ENCODE results near the gene WFDC11. TPM values are rescaled to one million over a fixed set of nuclear protein-coding genes. Genes with fewer than 3 reads are reported as not detected.
"Not testable (repeated sequence)": the region's sequence is repeated elsewhere in the genome, so short reads cannot be mapped to it uniquely, and the experiment has no call there.

WFDC11 gene
- total RNA-seq (not detected), polyA plus RNA-seq (not detected)

DNA sequence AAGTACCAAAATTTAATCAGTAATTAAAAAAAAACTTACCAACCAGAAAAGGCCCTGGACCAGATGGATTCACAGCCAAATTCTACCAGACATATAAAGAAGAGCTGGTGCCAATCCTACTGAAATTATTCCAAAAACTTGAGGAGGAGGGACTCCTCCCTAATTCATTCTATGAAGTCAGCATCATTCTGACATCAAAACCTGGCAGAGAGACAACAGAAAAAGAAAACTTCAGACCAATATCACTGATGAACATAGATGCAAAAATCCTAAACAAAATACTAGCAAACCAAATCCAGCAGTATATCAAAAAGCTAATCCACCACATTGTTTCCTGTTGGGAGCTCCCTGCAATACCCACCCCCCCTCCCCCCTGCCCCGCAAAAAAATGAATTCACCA is at the start of gene WFDC11:
Gene WFDC11, minus strand, starts transcription at position 101 of the 400 bp plus-strand sequence. CDS start 19,639 bp downstream, outside the sequence.
- H3K36me3 ChIP-seq = no peaks in the 10 kb centered on the region
- no peaks in the 10 kb centered on the region for H3K4me1 ChIP-seq
- WGBS, 2 donors = 60 to 61% methylated on average over 1 of the region's 1 CpG
- no peak within 1 kb of the TSS for H3K4me3 ChIP-seq
- no peaks in the 10 kb centered on the region for H3K27me3 ChIP-seq
- DNase-seq (no peak), FAIRE-seq (no peak), ATAC-seq (no peak)
- H3K9me3 ChIP-seq = no peaks in the 10 kb centered on the region
- intact Hi-C loops (cut with DNase I) = no loop called here
- no peak within 1 kb of the TSS for H3K27ac ChIP-seq
- TF ChIP-seq, protein P1, sequence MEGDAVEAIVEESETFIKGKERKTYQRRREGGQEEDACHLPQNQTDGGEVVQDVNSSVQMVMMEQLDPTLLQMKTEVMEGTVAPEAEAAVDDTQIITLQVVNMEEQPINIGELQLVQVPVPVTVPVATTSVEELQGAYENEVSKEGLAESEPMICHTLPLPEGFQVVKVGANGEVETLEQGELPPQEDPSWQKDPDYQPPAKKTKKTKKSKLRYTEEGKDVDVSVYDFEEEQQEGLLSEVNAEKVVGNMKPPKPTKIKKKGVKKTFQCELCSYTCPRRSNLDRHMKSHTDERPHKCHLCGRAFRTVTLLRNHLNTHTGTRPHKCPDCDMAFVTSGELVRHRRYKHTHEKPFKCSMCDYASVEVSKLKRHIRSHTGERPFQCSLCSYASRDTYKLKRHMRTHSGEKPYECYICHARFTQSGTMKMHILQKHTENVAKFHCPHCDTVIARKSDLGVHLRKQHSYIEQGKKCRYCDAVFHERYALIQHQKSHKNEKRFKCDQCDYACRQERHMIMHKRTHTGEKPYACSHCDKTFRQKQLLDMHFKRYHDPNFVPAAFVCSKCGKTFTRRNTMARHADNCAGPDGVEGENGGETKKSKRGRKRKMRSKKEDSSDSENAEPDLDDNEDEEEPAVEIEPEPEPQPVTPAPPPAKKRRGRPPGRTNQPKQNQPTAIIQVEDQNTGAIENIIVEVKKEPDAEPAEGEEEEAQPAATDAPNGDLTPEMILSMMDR (IDR thresholded peaks at IDR 0.05) = no peak

DNA sequence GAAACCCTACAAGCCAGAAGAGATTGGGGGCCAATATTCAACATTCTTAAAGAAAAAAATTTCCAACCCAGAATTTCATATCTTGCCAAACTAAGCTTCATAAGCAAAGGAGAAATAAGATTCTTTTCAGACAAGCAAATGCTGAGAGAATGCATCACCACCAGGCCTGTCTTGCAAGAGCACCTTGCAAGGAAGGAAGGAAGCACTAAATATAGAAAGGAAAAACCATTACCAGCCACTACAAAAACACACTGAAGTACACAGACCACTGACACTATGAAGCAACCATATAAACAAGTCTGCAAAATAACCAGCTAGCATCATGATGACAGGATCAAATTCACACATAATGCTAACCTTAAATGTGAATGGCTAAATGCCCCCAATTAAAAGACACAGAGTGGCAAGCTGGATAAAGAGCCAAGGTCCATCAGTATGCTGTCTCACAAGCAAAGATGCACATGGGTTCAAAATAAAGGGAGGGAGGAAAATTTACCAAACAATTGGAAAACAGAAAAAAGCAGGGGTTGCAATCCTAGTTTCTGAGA is 46.2 kb upstream of the WFDC11 start:
- intact Hi-C loops (cut with DNase I); H3K36me3 ChIP-seq; DNase-seq; H3K4me1 ChIP-seq; FAIRE-seq; ATAC-seq; H3K27me3 ChIP-seq; H3K9me3 ChIP-seq; H3K27ac ChIP-seq; H3K4me3 ChIP-seq: not testable (repeated sequence)

DNA sequence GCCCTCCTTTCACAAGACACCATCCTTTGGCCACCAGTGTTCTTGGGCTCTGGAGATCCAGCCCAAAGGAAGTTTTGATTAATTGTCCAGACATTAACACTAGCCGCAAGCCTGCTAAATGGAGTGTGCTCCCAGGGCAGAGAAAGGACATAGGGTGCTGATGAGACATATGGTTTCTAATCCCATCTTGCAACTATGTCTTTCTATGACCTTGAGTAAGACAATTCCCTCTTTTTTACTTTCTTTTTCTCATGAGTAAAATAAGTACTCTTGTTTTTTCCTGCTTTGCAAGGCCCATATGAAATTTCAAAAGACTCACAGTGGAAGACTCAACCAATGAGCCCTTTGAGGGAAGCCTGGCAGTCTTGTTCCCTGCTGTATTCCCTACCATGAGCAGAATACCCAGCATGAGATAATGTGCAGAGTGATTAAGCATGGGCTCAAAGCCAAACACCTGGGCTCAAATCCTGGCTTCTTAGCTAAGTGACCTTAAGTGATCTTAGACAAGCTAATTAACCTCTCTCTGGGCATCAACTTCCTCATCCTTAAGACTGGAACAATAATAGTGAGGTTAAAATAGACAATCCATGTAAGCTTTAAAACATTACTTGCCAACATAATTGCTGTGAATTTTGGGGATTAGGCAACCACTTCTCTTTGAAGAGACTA is 35.1 kb upstream of the WFDC11 start, which contains the start of gene WFDC10B:
Gene WFDC10B, minus strand, starts transcription at position 51 of the 669 bp plus-strand sequence. CDS start 19,027 bp downstream, outside the sequence.
- intact Hi-C loops (cut with DNase I) = no loop called here
- TF ChIP-seq, protein P1 (IDR thresholded peaks at IDR 0.05) = no peak

DNA sequence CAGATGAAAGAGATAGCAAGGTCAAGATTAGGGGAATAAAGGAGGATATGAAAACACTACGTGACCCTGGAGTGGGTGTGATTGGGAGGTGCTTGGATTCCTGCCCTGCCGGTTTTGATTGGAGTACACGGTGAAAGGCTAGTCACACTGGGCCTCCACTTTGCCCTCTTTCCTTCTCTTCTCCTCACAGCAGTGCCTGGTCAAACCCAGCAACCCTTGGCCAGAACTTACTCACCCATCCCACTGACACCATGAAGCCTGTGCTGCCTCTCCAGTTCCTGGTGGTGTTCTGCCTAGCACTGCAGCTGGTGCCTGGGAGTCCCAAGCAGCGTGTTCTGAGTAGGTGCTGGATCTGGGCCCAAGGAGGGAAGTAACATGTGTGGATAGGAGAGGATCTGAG is 31.8 kb upstream of the WFDC11 start, which contains the start of gene WFDC13:
Gene WFDC13, plus strand, starts transcription at position 166 of the 400 bp plus-strand sequence. Its CDS starts 86 bp downstream, at position 252.
- Histone ChIP-seq H3K36me3 (no peaks in the 10 kb centered on the region), H3K27ac (no peak within 1 kb of the TSS), H3K4me3 (no peak within 1 kb of the TSS), H3K27me3 (no peaks in the 10 kb centered on the region), H3K9me3 (no peaks in the 10 kb centered on the region), H3K4me1 (no peaks in the 10 kb centered on the region)
- DNase-seq = no peak
- WGBS, 2 donors = 65 to 80% methylated on average over 4 of the region's 4 CpGs
- TF ChIP-seq, protein P1 (IDR thresholded peaks at IDR 0.05) = no peak
- intact Hi-C loops (cut with DNase I) = no loop called here
- FAIRE-seq = no peak
- no peak for ATAC-seq

More for the DNA sequence above, 35.1 kb upstream of the WFDC11 start, which contains the start of gene WFDC10B:
- no peaks in the 10 kb centered on the region for H3K4me1 ChIP-seq
- no peaks in the 10 kb centered on the region for H3K27me3 ChIP-seq
- H3K4me3 ChIP-seq = no peak within 1 kb of the TSS
- no peak for DNase-seq
- ATAC-seq = no peak
- H3K9me3 ChIP-seq = no peaks in the 10 kb centered on the region
- H3K36me3 ChIP-seq = no peaks in the 10 kb centered on the region
- no peak within 1 kb of the TSS for H3K27ac ChIP-seq
- FAIRE-seq = no peak
- WGBS, 2 donors = 90 to 96% methylated on average over 1 of the region's 1 CpG

DNA sequence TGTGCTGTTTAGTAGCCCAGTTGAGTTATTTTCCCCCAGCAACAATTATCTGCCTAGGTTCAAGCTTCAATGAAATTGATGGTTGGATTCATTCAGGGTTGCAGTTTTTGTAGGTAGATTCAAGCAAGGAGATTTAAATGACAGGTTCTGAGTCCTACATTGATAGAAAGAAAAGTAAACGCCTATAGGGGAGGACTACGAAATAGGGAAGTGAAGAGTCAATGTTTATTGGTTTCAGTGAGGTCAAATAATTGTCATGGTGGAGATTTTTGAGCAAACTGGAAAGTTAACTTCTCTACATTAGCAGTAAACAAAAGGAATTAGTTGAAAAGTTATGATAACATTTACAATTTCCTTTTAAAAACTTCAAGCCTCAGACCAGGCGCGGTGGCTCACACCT is 31.1 kb upstream of the WFDC11 start:
- DNase-seq (no peak), FAIRE-seq (no peak), ATAC-seq (no peak)
- H3K4me1 ChIP-seq = no peaks in the 10 kb centered on the region
- no peaks in the 10 kb centered on the region for H3K9me3 ChIP-seq
- no peak overlapping the region for H3K27ac ChIP-seq
- H3K27me3 ChIP-seq = no peaks in the 10 kb centered on the region
- intact Hi-C loops (cut with DNase I) = no loop called here
- 54 to 60% methylated on average over 4 of the region's 4 CpGs for WGBS, 2 donors
- TF ChIP-seq, protein P1 (IDR thresholded peaks at IDR 0.05) = no peak
- no peaks in the 10 kb centered on the region for H3K36me3 ChIP-seq
- H3K4me3 ChIP-seq = no peak overlapping the region

Measured in pancreas (tissue), 10 donors.